RWPE1 (cell line): ENCODE results near the gene ZNF502.

Experiments
- CTCF ChIA-PET: fragments of 350-600 bp; sonication (Branson Sonifier 250); formaldehyde crosslinking; extraction: SDS; loops from one replicate; lab custom pipeline; 2021; lab: Yijun Ruan, JAX
- POLR2A ChIA-PET: fragments of 400-600 bp; formaldehyde crosslinking; extraction: SDS; loops from one replicate; lab custom pipeline; 2020; ENCODE audit warnings: antibody characterized with exemption; ENCODE audit not compliant: low non-redundant PET; lab: Yijun Ruan, JAX
- DNase-seq: peaks from one replicate; pipeline ENCODE4 v3.0.0; 2012; ENCODE audit warnings: low spot score
- H3K27ac ChIP-seq: fragments of 450-650 bp; 2 replicates; pipeline ENCODE4 v1.5.1; 2017
- TF ChIP-seq, protein P1 (sequence below): fragments of 450-650 bp; conservative IDR thresholded peaks from 2 replicates; pipeline ENCODE4 v1.5.1; 2017; ENCODE audit warnings: low read depth, mild to moderate bottlenecking

Gene ZNF502

GRCh38 chr3:44762690-44763089, 50.2 kb downstream of the ZNF502 start:
- CTCF ChIA-PET = interaction anchor here (0.6 kb wide), 1 partner anchor 96 kb away, joined by 3 read pairs; no protein-coding TSS in a partner anchor
- DNase-seq = no peak
- TF ChIP-seq, protein P1, sequence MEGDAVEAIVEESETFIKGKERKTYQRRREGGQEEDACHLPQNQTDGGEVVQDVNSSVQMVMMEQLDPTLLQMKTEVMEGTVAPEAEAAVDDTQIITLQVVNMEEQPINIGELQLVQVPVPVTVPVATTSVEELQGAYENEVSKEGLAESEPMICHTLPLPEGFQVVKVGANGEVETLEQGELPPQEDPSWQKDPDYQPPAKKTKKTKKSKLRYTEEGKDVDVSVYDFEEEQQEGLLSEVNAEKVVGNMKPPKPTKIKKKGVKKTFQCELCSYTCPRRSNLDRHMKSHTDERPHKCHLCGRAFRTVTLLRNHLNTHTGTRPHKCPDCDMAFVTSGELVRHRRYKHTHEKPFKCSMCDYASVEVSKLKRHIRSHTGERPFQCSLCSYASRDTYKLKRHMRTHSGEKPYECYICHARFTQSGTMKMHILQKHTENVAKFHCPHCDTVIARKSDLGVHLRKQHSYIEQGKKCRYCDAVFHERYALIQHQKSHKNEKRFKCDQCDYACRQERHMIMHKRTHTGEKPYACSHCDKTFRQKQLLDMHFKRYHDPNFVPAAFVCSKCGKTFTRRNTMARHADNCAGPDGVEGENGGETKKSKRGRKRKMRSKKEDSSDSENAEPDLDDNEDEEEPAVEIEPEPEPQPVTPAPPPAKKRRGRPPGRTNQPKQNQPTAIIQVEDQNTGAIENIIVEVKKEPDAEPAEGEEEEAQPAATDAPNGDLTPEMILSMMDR = no peak
- no peak overlapping the region for H3K27ac ChIP-seq
- POLR2A ChIA-PET = no interaction called here

- ChIA-PET POLR2A (no interaction called here), CTCF (no interaction called here)
- no peak for DNase-seq
- no peak overlapping the region for H3K27ac ChIP-seq
- TF ChIP-seq, protein P1 = no peak
These were observed 51.8 kb downstream of the ZNF502 start for GRCh38 chr3:44764248-44764647.

GRCh38 chr3:44771424-44772098, 59.1 kb downstream of the ZNF502 start:
- no peak for DNase-seq
- H3K27ac ChIP-seq = no peak overlapping the region
- TF ChIP-seq, protein P1 = no peak
- ChIA-PET POLR2A (no interaction called here), CTCF (no interaction called here)

DNA sequence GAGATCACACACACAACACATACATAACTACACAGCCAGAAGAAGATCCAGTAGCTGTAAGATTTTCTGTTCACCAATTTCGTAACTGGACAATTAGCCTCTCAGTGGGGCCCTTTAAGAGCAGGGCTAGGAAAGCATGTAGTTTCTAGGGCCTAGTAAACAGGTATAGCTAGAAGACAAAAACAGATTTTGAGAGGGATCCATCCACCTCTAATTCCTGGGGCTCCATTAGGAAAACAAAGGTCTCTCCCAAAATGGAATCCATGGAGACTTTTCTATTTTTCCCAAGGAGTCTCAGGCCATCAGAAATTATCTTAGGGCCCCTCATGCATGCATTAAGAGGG, 59.6 kb downstream of the ZNF502 start:
- no peak overlapping the region for H3K27ac ChIP-seq
- no peak for DNase-seq
- POLR2A ChIA-PET = no interaction called here
- TF ChIP-seq, protein P1 = no peak
- CTCF ChIA-PET = no interaction called here
